H4 (cell line): ENCODE results near the gene SYT6. TPM values are rescaled to one million over a fixed set of nuclear protein-coding genes. Genes with fewer than 3 reads are reported as not detected.

Source experiments
- DNase-seq: peaks from one replicate; pipeline ENCODE4 v3.0.0-alpha.2; 2015; ENCODE audit warnings: low spot score
- total RNA-seq: library from RNA; depleted of rRNA; stranded (reverse); fragments of >200 nt; shearing (Covaris generic); gene quantifications from 2 replicates; pipeline ENCODE4 v1.2.3, GENCODE V29; 2014

Gene SYT6
- total RNA-seq, 1 experiment from 2014 or later, result not detected

- no peak for DNase-seq
These were observed 61.2 kb downstream of the SYT6 start for GRCh38 chr1:114092186-114093062.

DNA sequence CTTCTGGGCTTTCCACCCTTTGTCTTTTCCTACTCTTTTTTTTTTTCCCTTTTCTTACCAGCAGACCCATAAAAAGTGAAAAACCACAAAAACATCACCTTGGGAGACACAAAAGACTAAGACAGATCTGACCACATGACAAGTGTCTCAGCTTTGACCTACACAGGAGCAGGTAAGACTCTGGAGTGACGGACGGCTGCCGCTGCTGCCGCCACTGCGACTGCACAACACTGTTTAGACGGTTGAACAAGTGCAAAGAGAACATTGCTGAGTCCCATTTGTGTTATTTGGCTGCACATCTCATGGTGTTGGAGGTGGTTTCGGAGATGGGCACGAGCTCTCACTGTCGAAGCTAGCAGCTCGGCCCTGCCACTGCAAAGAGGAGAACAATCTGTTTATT is 62.0 kb downstream of the SYT6 start:
- DNase-seq, result no peak

DNA sequence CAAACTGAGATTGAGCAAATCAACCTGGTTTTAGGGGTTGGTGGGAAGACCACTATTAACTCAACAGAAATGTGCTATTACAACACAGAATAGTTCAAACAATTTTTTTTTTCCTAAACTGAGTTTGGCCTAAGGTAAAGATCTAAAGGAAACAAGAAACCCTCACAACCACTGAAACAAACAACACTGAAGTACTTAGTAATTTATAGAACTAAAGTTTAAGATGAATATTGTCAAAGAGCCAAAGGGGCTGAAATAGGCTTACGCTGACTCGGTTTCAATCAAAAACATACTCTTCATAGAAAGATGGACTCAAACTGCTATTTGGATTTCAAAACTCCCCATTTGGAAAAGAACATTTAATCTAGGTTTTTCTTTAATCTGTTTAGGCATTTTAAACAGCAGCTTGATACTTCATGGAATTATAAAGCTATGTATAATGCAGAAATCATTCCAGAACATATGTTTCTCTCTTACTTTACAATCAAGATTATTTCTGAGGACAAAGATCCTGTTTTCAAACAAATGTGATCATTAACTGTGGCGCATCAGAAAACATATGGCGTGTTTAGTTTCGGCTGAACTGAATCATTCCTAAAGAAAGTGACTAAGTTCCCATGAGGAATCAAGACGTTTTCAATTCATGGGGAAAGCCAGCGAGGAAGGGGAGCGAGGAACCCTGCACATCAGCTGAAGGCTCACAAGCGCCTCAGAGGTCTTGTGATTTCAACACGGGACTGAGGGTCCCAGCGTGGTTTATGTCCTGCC is 62.7 kb downstream of the SYT6 start:
- no peak for DNase-seq

DNA sequence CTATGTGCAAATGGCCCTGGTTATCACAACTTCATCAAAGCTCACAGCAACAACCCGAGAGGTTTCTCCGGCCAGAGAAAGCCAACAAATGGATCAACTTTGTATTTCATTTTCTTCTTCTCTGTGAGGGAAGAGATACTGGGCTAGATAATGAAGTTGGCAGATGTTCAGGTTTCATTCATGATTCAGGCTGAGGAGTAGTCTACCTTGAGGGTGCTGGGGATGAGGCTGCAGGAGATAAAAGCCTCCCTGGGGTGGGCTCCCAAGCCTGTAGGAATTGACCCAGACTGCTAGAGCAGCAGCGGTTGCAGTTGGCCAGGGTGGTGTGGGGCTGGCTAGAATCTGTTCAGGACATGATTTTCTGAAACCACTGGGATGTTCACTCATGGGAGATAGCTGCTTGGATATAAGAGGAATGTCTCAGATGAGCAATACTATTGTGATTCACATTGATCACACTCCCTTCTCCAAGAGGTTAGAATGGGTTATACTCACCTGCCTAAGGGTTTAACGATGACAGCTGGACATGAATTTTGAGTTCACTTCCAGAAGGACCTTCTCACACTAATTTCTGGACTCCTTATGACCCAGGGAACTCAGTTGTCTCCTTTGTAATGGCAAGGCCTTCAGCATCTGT is 64.0 kb downstream of the SYT6 start:
- no peak for DNase-seq

GRCh38 chr1:114088392-114089299 is 65.0 kb downstream of the SYT6 start:
- no peak for DNase-seq

GRCh38 chr1:114087495-114087894 is 66.2 kb downstream of the SYT6 start:
- DNase-seq, result no peak

DNA sequence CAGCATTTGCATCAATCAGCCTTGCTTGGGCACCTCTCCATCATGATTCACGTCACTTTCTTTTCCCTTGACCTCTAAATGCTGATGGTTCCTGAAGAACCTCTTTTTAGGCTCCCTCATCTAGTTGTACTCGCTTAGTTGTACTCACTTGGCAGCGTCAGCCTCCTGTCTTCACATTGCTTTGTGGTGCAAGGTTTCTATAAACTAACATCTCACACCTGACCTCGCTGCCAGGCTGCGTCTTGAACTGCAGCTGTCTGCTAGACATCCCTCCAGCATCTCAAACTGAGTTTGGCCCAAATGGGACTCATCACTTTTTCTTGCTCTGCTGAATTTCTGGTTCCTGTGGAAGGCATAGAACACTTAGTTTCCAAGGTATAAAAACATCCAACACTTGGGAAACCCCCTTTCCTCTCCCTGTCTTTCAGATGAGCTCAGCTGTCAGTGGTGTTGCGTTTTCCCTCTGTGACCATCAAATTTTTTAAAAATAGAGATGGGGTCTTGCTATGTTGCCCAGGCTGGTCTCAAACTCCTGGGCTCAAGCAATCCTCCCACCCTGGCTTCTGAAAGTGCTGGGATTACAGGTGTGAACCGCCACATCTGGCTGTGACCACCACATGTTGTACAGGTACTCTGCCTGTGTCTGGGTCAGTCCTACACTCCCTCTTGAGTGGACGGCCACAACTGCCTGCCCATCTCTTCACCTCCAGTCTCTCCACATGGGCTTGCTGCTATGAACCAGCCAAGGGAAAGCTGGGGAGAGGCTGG is 66.9 kb downstream of the SYT6 start:
- no peak for DNase-seq

GRCh38 chr1:114082867-114083585 is 70.6 kb downstream of the SYT6 start:
- no peak for DNase-seq

GRCh38 chr1:114082304-114082630 is 71.4 kb downstream of the SYT6 start:
- no peak for DNase-seq

GRCh38 chr1:114081437-114082303 is 72.0 kb downstream of the SYT6 start:
- no peak for DNase-seq

DNA sequence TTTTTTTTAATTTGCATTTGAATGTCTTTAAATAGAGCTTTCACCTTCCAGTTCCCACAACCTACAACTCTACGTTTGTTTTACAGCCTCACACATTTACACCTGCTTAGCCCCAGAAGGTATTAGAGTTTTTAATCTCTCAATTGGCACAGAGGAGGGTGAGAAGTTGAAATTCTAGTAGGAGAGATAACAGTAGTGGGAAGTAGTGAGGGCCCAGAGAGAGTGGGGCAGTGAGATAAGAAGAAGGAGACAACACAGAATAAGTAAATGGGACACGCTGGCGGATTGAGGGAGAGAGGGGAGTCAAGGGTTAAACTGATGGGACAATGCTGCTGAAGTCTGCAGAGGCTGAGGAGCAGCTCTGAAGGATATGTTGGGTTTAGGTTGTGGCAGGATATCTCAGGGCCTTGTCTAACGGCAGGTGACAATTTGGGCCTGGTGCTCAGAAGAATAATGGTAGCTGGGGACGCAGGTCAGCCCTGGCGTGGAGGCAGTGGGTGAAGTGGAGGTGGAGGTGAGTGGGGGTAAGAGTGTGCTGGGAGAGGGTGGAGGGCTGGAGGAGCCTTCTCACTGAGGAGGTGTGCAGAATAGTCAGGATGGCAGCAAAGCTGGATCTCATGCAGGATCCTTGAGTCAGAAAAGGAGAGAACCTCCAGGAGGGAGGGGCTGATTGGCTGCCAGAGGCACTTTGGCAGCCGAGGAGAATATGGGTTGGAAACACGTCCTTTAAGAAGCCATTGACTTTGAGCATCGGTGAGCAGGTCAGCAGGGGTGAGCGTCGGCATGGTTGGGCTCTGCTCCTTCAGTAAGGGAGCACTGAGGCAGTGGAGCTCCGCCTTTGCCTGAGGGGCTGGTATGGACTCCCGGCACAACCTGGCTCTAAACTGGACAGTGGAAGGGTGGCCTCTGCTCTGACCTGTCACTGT is 72.9 kb downstream of the SYT6 start:
- no peak for DNase-seq

- no peak for DNase-seq
These were observed 74.0 kb downstream of the SYT6 start for GRCh38 chr1:114079596-114080190.

DNA sequence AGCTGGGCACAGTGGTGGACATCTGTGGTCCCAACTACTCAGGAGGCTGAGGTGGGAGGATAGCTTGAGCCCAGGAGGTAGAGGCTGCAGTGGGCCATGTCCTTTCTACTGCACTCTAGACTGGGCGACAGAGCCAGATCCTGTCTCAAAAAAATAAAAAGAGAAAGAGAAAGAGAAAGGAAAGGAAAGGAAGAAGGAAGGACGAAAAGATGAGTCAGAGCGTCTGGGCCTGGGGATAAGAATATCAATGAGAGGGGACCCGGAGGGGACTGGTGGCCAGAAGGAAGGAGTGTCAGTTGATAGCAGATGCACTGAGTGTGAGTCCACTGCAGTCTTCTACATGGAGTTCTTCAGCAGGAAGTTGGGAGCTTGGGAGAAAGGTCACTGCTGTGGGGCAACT is 75.6 kb downstream of the SYT6 start:
- DNase-seq, result no peak

- no peak for DNase-seq
These were observed 76.5 kb downstream of the SYT6 start for GRCh38 chr1:114077188-114077587.

DNA sequence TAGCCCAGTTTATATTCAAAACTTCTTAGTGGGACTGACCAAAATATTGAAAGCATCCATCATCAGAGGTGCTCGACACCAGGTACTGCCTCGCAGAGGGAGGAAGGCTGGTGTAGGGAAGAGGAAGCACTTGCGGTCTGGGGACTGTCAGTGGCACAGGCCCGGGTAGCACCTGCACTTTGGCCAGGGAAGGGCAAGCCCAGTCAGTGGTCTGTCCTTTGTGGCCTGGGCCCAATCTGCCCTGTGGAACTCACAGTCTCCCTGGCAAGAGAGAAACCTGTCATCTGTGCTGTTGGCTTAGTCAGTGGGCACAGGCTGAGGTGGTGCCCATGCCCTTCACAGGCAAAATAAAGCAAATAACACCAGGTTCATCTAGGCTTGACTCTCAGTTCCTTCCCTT is 77.4 kb downstream of the SYT6 start:
- no peak for DNase-seq

GRCh38 chr1:114075546-114076242 is 78.0 kb downstream of the SYT6 start:
- DNase-seq, result no peak

DNA sequence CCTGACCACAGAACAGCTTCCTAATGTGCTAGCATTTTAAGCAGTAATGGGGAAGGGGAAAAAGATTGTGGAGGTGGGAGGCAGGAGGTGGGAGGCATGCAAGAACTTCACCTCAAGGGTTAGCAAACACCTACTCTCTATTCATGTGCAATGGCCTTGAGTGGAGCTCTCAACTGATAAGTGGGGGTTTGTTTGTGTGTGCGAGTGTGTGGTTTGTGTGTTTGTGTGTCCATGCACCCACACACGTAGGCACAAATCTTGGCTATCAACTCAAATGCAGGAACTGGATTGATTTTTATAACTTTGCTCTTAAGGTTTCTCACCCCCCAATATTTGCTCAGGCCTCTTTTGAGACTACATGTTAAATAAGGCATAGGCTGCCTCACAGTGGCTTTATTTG is 78.6 kb downstream of the SYT6 start:
- DNase-seq, result no peak
